KOPT-K1 (cell line): ENCODE measurements around the gene ALX3.
"Not testable (repeated sequence)": the region's sequence is repeated elsewhere in the genome, so short reads cannot be mapped to it uniquely, and the experiment has no call there.

ENCODE experiments used
- H3K27ac ChIP-seq: fragments of 200-600 bp; sonication (generic); 2 replicates; pipeline ENCODE4 v1.5.1; 2016; ENCODE audit warnings: antibody characterized with exemption, mild to moderate bottlenecking, low read depth, low read length; ENCODE audit not compliant: poor library complexity, severe bottlenecking
- H3K36me3 ChIP-seq: fragments of 200-600 bp; sonication (generic); 2 replicates; pipeline ENCODE4 v1.5.1; 2017; ENCODE audit warnings: antibody characterized with exemption, mild to moderate bottlenecking, low read length, moderate library complexity; ENCODE audit not compliant: insufficient read depth
- H3K9me3 ChIP-seq: fragments of 200-600 bp; sonication (generic); 2 replicates; pipeline ENCODE4 v1.5.1; 2017; ENCODE audit warnings: antibody characterized with exemption, low read length, mild to moderate bottlenecking; ENCODE audit not compliant: insufficient read depth, poor library complexity, severe bottlenecking

Gene ALX3

GRCh38 chr1:110048923-110049601 lies 21.4 kb downstream of the ALX3 start:
- Histone ChIP-seq H3K36me3 (peaks cover 100% of the 10 kb centered on the region), H3K9me3 (no peaks in the 10 kb centered on the region), H3K27ac (no peak overlapping the region)

- Histone ChIP-seq H3K36me3 (peaks cover 100% of the 10 kb centered on the region), H3K9me3 (no peaks in the 10 kb centered on the region), H3K27ac (no peak overlapping the region)
Measured at GRCh38 chr1:110048240-110048639, 22.2 kb downstream of the ALX3 start.

DNA sequence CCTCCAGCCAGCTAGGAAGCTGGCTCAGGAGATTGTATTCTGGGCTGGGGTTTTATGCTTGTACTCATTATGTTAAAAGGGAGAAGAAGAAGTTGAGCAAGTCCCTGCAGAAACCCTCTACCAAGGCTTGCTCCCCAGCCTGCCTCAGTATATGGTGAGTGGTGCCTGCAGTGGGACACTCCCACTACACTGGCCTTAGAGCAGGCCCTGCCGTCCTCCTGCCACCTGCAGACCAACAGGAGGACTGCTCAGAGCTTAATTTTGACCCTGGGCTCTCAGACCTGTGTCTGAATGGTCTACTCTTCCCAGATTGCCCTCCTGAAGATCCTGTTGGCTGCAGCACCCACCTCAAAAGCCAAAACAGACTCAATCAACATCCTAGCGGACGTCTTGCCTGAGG lies 23.0 kb downstream of the ALX3 start:
- Histone ChIP-seq H3K27ac (no peak overlapping the region), H3K9me3 (no peaks in the 10 kb centered on the region), H3K36me3 (peaks cover 100% of the 10 kb centered on the region)

DNA sequence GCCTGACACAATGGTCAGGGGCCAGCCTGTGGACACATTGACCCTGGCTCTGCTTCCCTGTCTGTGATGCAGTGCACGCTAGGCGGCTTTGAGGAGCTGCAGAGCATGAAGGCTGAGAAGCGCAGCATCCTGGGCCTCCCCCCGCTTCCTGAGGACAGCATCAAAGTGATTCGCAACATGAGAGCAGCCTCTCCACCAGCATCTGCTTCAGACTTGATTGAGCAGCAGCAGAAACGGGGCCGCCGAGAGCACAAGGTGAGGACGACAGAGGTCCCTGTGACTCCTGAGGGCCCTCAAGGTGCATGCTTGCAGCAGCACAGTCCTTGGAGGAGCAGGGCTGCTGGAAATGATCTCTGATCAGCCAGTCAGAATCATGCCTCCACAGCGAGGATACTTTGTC lies 27.5 kb downstream of the ALX3 start:
- H3K27ac ChIP-seq = no peak overlapping the region
- H3K9me3 ChIP-seq = no peaks in the 10 kb centered on the region
- H3K36me3 ChIP-seq = peaks cover 100% of the 10 kb centered on the region

GRCh38 chr1:110040548-110040947 lies 29.9 kb downstream of the ALX3 start:
- Histone ChIP-seq H3K36me3 (peaks cover 85% of the 10 kb centered on the region), H3K27ac (no peak overlapping the region), H3K9me3 (no peaks in the 10 kb centered on the region)

DNA sequence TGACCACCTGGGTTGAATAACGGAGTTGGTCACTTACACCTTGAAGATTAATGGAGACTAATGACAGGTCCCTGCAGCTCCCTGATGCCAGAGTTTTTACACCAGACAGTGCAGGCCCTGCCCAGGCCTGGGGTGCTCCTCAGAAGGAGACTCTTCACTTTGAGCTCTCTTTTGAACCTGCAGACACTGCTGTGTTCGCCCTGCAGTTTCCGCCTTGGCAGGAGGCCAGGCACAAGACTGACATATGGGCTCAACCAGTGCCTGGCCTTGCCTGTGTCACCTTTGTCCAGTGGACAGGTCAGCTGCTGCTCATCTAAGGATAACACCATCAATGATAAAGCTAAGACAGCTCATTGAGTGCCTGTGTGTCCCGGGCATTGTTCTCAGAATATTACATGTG lies 30.8 kb downstream of the ALX3 start:
- no peak overlapping the region for H3K27ac ChIP-seq
- no peaks in the 10 kb centered on the region for H3K9me3 ChIP-seq
- H3K36me3 ChIP-seq = peaks cover 76% of the 10 kb centered on the region

DNA sequence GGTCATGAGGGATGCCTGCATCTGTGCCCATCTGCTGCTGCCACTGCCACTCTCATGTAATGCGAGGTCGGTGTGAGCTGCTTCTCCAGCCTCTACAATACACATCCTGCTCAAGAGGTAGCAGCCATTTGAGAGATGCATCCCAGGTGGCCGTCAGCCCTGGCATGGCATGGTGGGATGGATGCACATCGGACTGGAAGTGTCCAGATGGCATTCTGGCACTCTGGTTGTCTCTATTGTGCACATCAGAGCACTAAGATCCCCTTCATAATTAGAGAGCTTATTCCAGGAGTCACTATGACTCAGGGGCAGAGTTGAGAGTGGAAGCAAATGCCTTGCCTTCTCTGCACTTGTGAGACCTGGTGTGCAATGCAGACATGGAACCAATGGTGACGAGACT lies 32.2 kb downstream of the ALX3 start:
- Histone ChIP-seq H3K36me3 (peaks cover 62% of the 10 kb centered on the region), H3K27ac (no peak overlapping the region), H3K9me3 (no peaks in the 10 kb centered on the region)

GRCh38 chr1:110035236-110035752 lies 35.2 kb downstream of the ALX3 start:
- Histone ChIP-seq H3K36me3 (peaks cover 33% of the 10 kb centered on the region), H3K27ac (peak overlapping the region; percentile 66), H3K9me3 (no peaks in the 10 kb centered on the region)

DNA sequence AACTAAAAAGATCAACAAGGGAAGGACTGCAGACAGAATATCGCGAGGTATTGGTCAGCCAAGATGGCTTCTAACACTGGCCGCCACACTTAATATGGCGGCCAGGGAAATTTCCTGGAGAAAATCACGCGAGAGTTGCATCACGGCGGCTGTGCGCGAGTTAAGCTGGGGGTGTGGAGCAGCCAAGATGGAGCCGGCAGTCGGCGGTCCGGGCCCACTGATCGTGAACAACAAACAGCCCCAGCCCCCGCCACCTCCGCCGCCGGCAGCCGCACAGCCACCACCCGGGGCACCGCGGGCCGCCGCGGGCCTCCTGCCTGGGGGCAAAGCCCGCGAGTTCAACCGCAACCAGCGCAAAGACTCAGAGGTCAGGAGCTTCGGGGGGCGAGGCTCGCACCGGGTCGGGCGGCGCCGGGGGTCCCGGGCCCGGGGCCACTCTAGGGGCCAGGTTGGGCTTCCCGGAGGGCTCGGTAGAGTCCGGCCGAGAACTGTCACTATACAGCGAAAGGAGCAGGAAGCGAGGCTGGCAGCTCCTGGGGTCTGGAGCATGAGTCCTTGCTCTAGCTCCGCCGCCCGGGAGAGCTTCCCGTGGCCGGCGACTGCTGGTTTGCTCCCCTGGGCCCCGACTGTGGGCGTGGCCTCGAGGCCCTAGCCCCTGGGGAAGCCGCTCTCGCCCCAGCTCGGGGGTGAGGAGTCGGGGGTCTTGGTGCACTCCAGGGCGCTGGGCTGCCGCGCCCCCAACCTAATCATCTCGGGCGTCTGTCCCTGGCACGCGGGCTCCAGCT lies 35.8 kb downstream of the ALX3 start, which contains the start of gene STRIP1:
STRIP1 (plus strand) TSS at position 174 of the 785 bp plus-strand sequence; CDS start at position 188, 14 bp downstream.
- Histone ChIP-seq H3K36me3 (peaks cover 26% of the 10 kb centered on the region), H3K27ac (peak within 1 kb of the TSS; percentile 66), H3K9me3 (no peaks in the 10 kb centered on the region)

DNA sequence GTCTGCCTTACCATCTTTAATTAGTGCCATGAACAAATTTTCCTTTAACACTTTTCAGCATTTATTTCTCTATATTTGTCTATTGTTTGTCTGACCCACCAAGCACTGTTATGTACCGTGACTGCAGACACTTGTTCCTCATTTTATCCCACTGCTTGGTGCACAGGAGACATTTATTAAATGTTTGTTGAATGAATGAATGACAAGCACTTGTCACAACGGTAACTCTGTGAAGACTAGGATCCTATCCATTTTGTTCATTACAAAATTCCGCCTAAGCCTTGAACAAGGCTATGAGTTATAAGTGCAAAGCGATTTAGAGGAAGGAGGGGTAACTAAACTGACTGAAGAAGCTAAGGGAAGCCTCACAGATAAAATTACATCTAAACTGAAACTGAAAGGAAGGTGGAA lies 36.4 kb downstream of the ALX3 start:
- Histone ChIP-seq H3K27ac (peak overlapping the region; percentile 66), H3K36me3 (peaks cover 20% of the 10 kb centered on the region), H3K9me3 (no peaks in the 10 kb centered on the region)

DNA sequence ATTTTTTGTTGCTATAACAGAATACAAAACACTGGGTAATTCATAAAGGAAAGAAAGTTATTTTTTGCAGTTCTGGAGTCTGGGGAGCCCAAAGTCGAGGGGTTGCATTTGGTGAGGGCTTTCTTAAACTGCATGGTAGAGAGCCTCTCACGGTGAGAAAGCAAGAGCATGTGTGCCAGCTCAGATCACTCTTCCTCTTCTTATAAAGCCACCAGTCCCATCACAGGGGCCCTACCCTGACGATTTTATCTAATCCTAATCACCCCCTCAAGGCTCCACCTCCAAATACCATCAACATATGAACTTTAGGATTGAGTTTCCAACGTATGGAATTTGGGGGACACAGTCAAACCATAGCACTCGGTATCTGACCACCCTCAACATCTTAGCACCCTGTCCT lies 37.1 kb downstream of the ALX3 start:
- Histone ChIP-seq H3K36me3 (peaks cover 14% of the 10 kb centered on the region), H3K9me3 (no peaks in the 10 kb centered on the region), H3K27ac (peak overlapping the region; percentile 66)

DNA sequence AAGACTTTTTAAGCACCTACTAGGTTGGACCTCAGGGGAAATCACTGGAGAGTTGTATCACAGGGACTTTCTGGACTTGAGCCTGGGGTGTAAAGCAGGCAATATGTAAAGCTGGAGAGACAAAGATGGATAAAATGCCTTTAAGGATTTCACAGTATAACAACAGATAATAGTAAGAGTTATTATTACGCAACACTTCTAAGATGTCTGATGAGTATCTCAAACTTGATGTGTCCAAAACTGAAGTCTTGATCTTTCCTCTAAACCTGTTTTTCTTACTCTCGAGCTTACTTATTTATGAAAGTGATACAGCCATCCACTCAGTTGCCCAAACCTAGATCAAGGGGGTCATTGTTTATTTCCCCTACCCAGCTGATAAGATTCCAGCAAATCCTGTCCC lies 38.1 kb downstream of the ALX3 start:
- H3K27ac ChIP-seq = peak overlapping the region; percentile 66

GRCh38 chr1:110030687-110031086 lies 39.8 kb downstream of the ALX3 start:
- H3K9me3 ChIP-seq, H3K36me3 ChIP-seq: not testable (repeated sequence)
- peak overlapping the region; percentile 73 for H3K27ac ChIP-seq

More for the DNA sequence above, 38.1 kb downstream of the ALX3 start:
- H3K9me3 ChIP-seq = no peaks in the 10 kb centered on the region
- peaks cover 4% of the 10 kb centered on the region for H3K36me3 ChIP-seq

- Histone ChIP-seq H3K9me3 (no peaks in the 10 kb centered on the region), H3K36me3 (peaks cover 56% of the 10 kb centered on the region), H3K27ac (no peak overlapping the region)
Measured at GRCh38 chr1:110024613-110025012, 45.9 kb downstream of the ALX3 start.

- peaks cover 89% of the 10 kb centered on the region for H3K36me3 ChIP-seq
- no peak overlapping the region for H3K27ac ChIP-seq
- no peaks in the 10 kb centered on the region for H3K9me3 ChIP-seq
Measured at GRCh38 chr1:110021285-110021684, 49.2 kb downstream of the ALX3 start.
